ENCODE measurements around the gene MRPL27. TPM values are rescaled to one million over a fixed set of nuclear protein-coding genes. Genes with fewer than 3 reads are reported as not detected.

The MRPL27 gene
- total and polyA plus RNA-seq, 10 donors = 26.4 to 102 (median 34.9) TPM

- peaks cover 5 to 74% (median 44%) of the 10 kb centered on the region in 6 donors for H3K36me3 ChIP-seq
These were observed 9.5 kb downstream of the MRPL27 start for GRCh38 chr17:50363217-50364060.

GRCh38 chr17:50362661-50363060, 10.3 kb downstream of the MRPL27 start:
- no peak overlapping the region for H3K4me3 ChIP-seq
- H3K36me3 ChIP-seq = peaks cover 5 to 74% (median 44%) of the 10 kb centered on the region in 6 donors
- no peak for DNase-seq
- H3K27me3 ChIP-seq (replicated peaks in 1 of 7) = no peaks in the 10 kb centered on the region
- H3K9me3 ChIP-seq = no peaks in the 10 kb centered on the region
- 69 to 87% (median 77%) methylated on average over 7 of the region's 7 CpGs for WGBS, 5 donors
- TF ChIP-seq POLR2A (IDR thresholded peaks at IDR 0.05) (no peak), CTCF (IDR thresholded peaks at IDR 0.05 in 8 of 11, conservative IDR thresholded peaks at IDR 0.05 in 3 of 11) (no peak), POLR2AphosphoS5 (IDR thresholded peaks at IDR 0.05) (no peak)
- peak overlapping the region in 2 of 8 donors; percentile 8 to 30 for H3K27ac ChIP-seq
- H3K4me1 ChIP-seq = peaks cover 6 to 15% (median 8%) of the 10 kb centered on the region in 6 donors
- intact Hi-C loops (cut with DNase I; ENCODE audit: low total_unique reads) = no loop called here

More at GRCh38 chr17:50363217-50364060, 9.5 kb downstream of the MRPL27 start:
- H3K4me1 ChIP-seq = peaks cover 6 to 15% (median 8%) of the 10 kb centered on the region in 6 donors
- H3K4me3 ChIP-seq = no peak overlapping the region
- TF ChIP-seq POLR2A (IDR thresholded peaks at IDR 0.05) (no peak), CTCF (IDR thresholded peaks at IDR 0.05 in 8 of 11, conservative IDR thresholded peaks at IDR 0.05 in 3 of 11) (no peak), POLR2AphosphoS5 (IDR thresholded peaks at IDR 0.05) (no peak)
- H3K27ac ChIP-seq = no peak overlapping the region
- WGBS, 5 donors = 46 to 79% (median 71%) methylated on average over 8 of the region's 8 CpGs
- intact Hi-C loops (cut with DNase I; ENCODE audit: low total_unique reads) = no loop called here
- H3K9me3 ChIP-seq = no peaks in the 10 kb centered on the region
- DNase-seq = no peak
- no peaks in the 10 kb centered on the region for H3K27me3 ChIP-seq (replicated peaks in 1 of 7)

- Histone ChIP-seq H3K27me3 (replicated peaks in 1 of 7) (no peaks in the 10 kb centered on the region), H3K9me3 (no peaks in the 10 kb centered on the region), H3K4me3 (no peak overlapping the region), H3K27ac (peak overlapping the region in 3 of 8 donors; percentile 8 to 30 (median 11)), H3K4me1 (peaks cover 6 to 15% (median 8%) of the 10 kb centered on the region in 6 donors), H3K36me3 (peaks cover under 1 to 74% (median 44%) of the 10 kb centered on the region in 6 donors)
- intact Hi-C loops (cut with DNase I; ENCODE audit: low total_unique reads) = no loop called here
- WGBS, 5 donors = 28 to 37% (median 32%) methylated on average over 11 of the region's 11 CpGs
- no peak for DNase-seq
- TF ChIP-seq POLR2A (IDR thresholded peaks at IDR 0.05) (no peak), CTCF (IDR thresholded peaks at IDR 0.05 in 8 of 11, conservative IDR thresholded peaks at IDR 0.05 in 3 of 11) (peak; percentile 18 to 87 (median 81)), POLR2AphosphoS5 (IDR thresholded peaks at IDR 0.05) (peak in 1 of 3 donors; percentile 42)
These were observed 11.2 kb downstream of the MRPL27 start for GRCh38 chr17:50361561-50362480.

All from spleen (tissue), 11 donors.